ENCODE measurements around the gene AP4E1. TPM values are rescaled to one million over a fixed set of nuclear protein-coding genes. Genes with fewer than 3 reads are reported as not detected.

AP4E1 gene
- polyA plus RNA-seq, 1 donor from 2014 or later = 8.6 TPM

DNA sequence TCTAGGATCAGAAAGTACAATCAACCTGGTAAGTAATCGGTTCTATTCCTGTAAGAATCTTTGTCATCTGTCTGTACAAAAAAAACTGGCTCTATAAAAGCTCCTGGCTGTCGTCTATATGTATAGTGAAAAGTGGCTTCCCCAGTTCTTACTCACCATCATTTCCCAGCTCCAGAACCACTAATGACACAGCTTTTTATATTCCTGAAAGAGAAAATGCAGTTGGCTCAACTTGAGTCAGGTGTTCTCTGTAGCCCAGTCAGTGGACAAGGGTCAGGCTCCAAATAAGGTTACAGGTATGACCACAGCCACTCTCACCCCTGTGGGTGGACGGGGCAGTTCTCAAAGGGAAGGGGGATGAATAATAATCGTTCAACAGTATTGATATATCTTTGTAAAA lies 85.1 kb downstream of the AP4E1 start:
- TF ChIP-seq RAD21 (conservative IDR thresholded peaks at IDR 0.05) (no peak), TAF1 (IDR thresholded peaks at IDR 0.05; ENCODE audit: low read depth) (no peak), POLR2AphosphoS5 (IDR thresholded peaks at IDR 0.05) (no peak), EZH2 (IDR thresholded peaks at IDR 0.05; ENCODE audit: borderline replicate concordance, insufficient read depth, low read length, poor library complexity, severe bottlenecking) (no peak), MXI1 (conservative IDR thresholded peaks at IDR 0.05; ENCODE audit: poor library complexity, severe bottlenecking) (no peak), EP300 (conservative IDR thresholded peaks at IDR 0.05; ENCODE audit: poor library complexity, severe bottlenecking) (no peak), SMC3 (conservative IDR thresholded peaks at IDR 0.05; ENCODE audit: poor library complexity) (no peak)
- TF ChIP-seq, protein P1, sequence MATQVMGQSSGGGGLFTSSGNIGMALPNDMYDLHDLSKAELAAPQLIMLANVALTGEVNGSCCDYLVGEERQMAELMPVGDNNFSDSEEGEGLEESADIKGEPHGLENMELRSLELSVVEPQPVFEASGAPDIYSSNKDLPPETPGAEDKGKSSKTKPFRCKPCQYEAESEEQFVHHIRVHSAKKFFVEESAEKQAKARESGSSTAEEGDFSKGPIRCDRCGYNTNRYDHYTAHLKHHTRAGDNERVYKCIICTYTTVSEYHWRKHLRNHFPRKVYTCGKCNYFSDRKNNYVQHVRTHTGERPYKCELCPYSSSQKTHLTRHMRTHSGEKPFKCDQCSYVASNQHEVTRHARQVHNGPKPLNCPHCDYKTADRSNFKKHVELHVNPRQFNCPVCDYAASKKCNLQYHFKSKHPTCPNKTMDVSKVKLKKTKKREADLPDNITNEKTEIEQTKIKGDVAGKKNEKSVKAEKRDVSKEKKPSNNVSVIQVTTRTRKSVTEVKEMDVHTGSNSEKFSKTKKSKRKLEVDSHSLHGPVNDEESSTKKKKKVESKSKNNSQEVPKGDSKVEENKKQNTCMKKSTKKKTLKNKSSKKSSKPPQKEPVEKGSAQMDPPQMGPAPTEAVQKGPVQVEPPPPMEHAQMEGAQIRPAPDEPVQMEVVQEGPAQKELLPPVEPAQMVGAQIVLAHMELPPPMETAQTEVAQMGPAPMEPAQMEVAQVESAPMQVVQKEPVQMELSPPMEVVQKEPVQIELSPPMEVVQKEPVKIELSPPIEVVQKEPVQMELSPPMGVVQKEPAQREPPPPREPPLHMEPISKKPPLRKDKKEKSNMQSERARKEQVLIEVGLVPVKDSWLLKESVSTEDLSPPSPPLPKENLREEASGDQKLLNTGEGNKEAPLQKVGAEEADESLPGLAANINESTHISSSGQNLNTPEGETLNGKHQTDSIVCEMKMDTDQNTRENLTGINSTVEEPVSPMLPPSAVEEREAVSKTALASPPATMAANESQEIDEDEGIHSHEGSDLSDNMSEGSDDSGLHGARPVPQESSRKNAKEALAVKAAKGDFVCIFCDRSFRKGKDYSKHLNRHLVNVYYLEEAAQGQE (IDR thresholded peaks at IDR 0.05; ENCODE audit: borderline replicate concordance) = no peak
- TF ChIP-seq, protein P2, sequence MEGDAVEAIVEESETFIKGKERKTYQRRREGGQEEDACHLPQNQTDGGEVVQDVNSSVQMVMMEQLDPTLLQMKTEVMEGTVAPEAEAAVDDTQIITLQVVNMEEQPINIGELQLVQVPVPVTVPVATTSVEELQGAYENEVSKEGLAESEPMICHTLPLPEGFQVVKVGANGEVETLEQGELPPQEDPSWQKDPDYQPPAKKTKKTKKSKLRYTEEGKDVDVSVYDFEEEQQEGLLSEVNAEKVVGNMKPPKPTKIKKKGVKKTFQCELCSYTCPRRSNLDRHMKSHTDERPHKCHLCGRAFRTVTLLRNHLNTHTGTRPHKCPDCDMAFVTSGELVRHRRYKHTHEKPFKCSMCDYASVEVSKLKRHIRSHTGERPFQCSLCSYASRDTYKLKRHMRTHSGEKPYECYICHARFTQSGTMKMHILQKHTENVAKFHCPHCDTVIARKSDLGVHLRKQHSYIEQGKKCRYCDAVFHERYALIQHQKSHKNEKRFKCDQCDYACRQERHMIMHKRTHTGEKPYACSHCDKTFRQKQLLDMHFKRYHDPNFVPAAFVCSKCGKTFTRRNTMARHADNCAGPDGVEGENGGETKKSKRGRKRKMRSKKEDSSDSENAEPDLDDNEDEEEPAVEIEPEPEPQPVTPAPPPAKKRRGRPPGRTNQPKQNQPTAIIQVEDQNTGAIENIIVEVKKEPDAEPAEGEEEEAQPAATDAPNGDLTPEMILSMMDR (IDR thresholded peaks at IDR 0.05; ENCODE audit: poor library complexity, severe bottlenecking) = no peak
- Histone ChIP-seq H3K4me3 (ENCODE audit: low read length) (no peak overlapping the region), H3K27ac (ENCODE audit: low read length) (no peak overlapping the region), H3K9me2 (ENCODE audit: insufficient read depth, low read length) (no peaks in the 10 kb centered on the region), H3K4me2 (ENCODE audit: low read length) (no peak overlapping the region), H3K36me3 (ENCODE audit: insufficient read depth, low read length) (peaks cover 6% of the 10 kb centered on the region), H3K79me2 (replicated peaks; ENCODE audit: insufficient read depth, low read length) (no peaks in the 10 kb centered on the region), H3K27me3 (ENCODE audit: insufficient read depth, low read depth, low read length) (no peaks in the 10 kb centered on the region), H3K9ac (ENCODE audit: low read length) (no peak overlapping the region), H3K9me3 (ENCODE audit: low read length) (no peaks in the 10 kb centered on the region), H4K20me1 (ENCODE audit: insufficient read depth) (no peaks in the 10 kb centered on the region), H2AFZ (ENCODE audit: low read depth, low read length) (no peak overlapping the region), H3F3A (ENCODE audit: insufficient read depth, low read length, poor library complexity, severe bottlenecking) (no peaks in the 10 kb centered on the region)

DNA sequence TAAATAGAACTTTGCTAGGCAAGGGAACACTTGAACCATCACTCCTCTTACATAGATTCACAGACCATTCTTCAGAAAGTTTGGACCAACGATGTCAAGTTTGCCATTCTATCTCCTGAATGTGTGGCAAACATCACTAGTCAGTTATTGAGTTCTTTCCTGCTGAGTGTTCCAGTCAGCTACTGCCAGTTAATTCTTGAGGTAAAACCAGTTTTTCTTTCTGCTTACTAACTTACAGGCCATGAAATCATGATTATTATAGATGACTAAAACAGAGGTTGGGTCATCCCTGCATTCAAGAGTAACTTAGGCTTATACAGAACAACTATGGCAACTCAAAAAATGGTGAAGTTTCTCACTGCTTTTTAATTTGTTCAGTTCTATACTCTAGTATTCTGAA lies 88.2 kb downstream of the AP4E1 start:
- H3K27me3 ChIP-seq (ENCODE audit: insufficient read depth, low read depth, low read length) = no peaks in the 10 kb centered on the region
- no peak overlapping the region for H3K4me2 ChIP-seq (ENCODE audit: low read length)
- no peaks in the 10 kb centered on the region for H3K9me2 ChIP-seq (ENCODE audit: insufficient read depth, low read length)
- H3K79me2 ChIP-seq (replicated peaks; ENCODE audit: insufficient read depth, low read length) = no peaks in the 10 kb centered on the region
- TF ChIP-seq TAF1 (IDR thresholded peaks at IDR 0.05; ENCODE audit: low read depth) (no peak), SMC3 (conservative IDR thresholded peaks at IDR 0.05; ENCODE audit: poor library complexity) (no peak), EP300 (conservative IDR thresholded peaks at IDR 0.05; ENCODE audit: poor library complexity, severe bottlenecking) (no peak), RAD21 (conservative IDR thresholded peaks at IDR 0.05) (no peak), EZH2 (IDR thresholded peaks at IDR 0.05; ENCODE audit: borderline replicate concordance, insufficient read depth, low read length, poor library complexity, severe bottlenecking) (no peak), POLR2AphosphoS5 (IDR thresholded peaks at IDR 0.05) (no peak)
- TF ChIP-seq, protein P1 (IDR thresholded peaks at IDR 0.05; ENCODE audit: borderline replicate concordance) = no peak
- TF ChIP-seq, protein P2 (IDR thresholded peaks at IDR 0.05; ENCODE audit: poor library complexity, severe bottlenecking) = no peak
- no peaks in the 10 kb centered on the region for H3F3A ChIP-seq (ENCODE audit: insufficient read depth, low read length, poor library complexity, severe bottlenecking)
- H3K36me3 ChIP-seq (ENCODE audit: insufficient read depth, low read length) = peaks cover 6% of the 10 kb centered on the region
- H3K9me3 ChIP-seq (ENCODE audit: low read length) = no peaks in the 10 kb centered on the region
- H4K20me1 ChIP-seq (ENCODE audit: insufficient read depth) = no peaks in the 10 kb centered on the region
- H3K27ac ChIP-seq (ENCODE audit: low read length) = no peak overlapping the region
- H2AFZ ChIP-seq (ENCODE audit: low read depth, low read length) = no peak overlapping the region
- no peak overlapping the region for H3K9ac ChIP-seq (ENCODE audit: low read length)
- no peak overlapping the region for H3K4me3 ChIP-seq (ENCODE audit: low read length)
